Muscle of back (tissue), 11 donors: ENCODE results near the gene CLDN15. TPM values are rescaled to one million over a fixed set of nuclear protein-coding genes. Genes with fewer than 3 reads are reported as not detected.
A peak's percentile ranks its signal among the peaks of the same experiment; 100 is the strongest.
"Not testable (repeated sequence)": the region's sequence is repeated elsewhere in the genome, so short reads cannot be mapped to it uniquely, and the experiment has no call there.

ENCODE experiments used
- DNase-seq, 3 donors: peaks; one replicate each; pipeline versions ENCODE4 v3.0.0 to v3.0.0-alpha.2; 2013
- polyA plus RNA-seq, 10 donors: library from polyadenylated mRNA; unstranded; fragments of 120-200 nt; gene quantifications; one replicate each; pipeline ENCODE4 v1.2.1, GENCODE V29; 2013; ENCODE audit not compliant: insufficient read length in 10 of 10

Gene CLDN15
- polyA plus RNA-seq, 10 donors = 4.3 to 8.7 (median 6.2) TPM

GRCh38 chr7:101222275-101222830, 15.2 kb downstream of the CLDN15 start:
- DNase-seq = no peak

GRCh38 chr7:101220295-101220694, 17.3 kb downstream of the CLDN15 start:
- no peak for DNase-seq

- no peak for DNase-seq
Observed at GRCh38 chr7:101218236-101219125, 19.1 kb downstream of the CLDN15 start.

- DNase-seq = peak; percentile 98 to 99 (median 98)
Observed at GRCh38 chr7:101217388-101218235, 20.0 kb downstream of the CLDN15 start, which contains the start of the genes PLOD3 and ZNHIT1. TSS of gene PLOD3 (minus strand) at chr7:101217581. CDS start at chr7:101217274, 307 bp downstream. TSS of gene ZNHIT1 (plus strand) at chr7:101218165. CDS start at chr7:101218196, 31 bp downstream.

GRCh38 chr7:101216860-101217387, 20.7 kb downstream of the CLDN15 start:
- peak in 1 of 3 donors; percentile 59 for DNase-seq

- DNase-seq = peak in 1 of 3 donors; percentile 21
Observed at GRCh38 chr7:101216001-101216859, 21.4 kb downstream of the CLDN15 start.

- DNase-seq = no peak
Observed at GRCh38 chr7:101212014-101212413, 25.6 kb downstream of the CLDN15 start.

- no peak for DNase-seq
Observed at GRCh38 chr7:101211501-101211900, 26.1 kb downstream of the CLDN15 start.

- no peak for DNase-seq
Observed at GRCh38 chr7:101210143-101210542, 27.5 kb downstream of the CLDN15 start.

GRCh38 chr7:101208794-101209193, 28.8 kb downstream of the CLDN15 start:
- no peak for DNase-seq

GRCh38 chr7:101207459-101207858, 30.1 kb downstream of the CLDN15 start:
- DNase-seq = no peak

GRCh38 chr7:101206665-101207042, 30.9 kb downstream of the CLDN15 start:
- no peak for DNase-seq

GRCh38 chr7:101205901-101206664, 31.5 kb downstream of the CLDN15 start:
- DNase-seq = no peak

- DNase-seq = not testable (repeated sequence)
Observed at GRCh38 chr7:101203740-101204738, 33.6 kb downstream of the CLDN15 start.

GRCh38 chr7:101202603-101202918, 35.0 kb downstream of the CLDN15 start:
- DNase-seq = no peak

- DNase-seq = no peak
Observed at GRCh38 chr7:101201695-101202602, 35.7 kb downstream of the CLDN15 start.

GRCh38 chr7:101200862-101201599, 36.6 kb downstream of the CLDN15 start, which contains the start of gene MOGAT3:
TSS of gene MOGAT3 (minus strand) at chr7:101201036. CDS start at chr7:101200854, 182 bp downstream.
- DNase-seq = no peak
